Astrocyte (in vitro differentiated cells and primary cell): ENCODE data around the gene TRMT61A.

Experiments used
- CTCF ChIP-seq: IDR thresholded peaks from 2 replicates; pipeline ENCODE4 v1.5.1; 2011; ENCODE audit warnings: low read depth, mild to moderate bottlenecking, inconsistent platforms, low read length, moderate library complexity; ENCODE audit not compliant: insufficient read depth
- EZH2 ChIP-seq: IDR thresholded peaks from 2 replicates; pipeline ENCODE4 v1.6.1; 2012; ENCODE audit warnings: mild to moderate bottlenecking, low read length, inconsistent platforms; ENCODE audit not compliant: insufficient read depth

- TF ChIP-seq CTCF (no peak), EZH2 (no peak)
These were observed 40.0 kb upstream of the TRMT61A start for GRCh38 chr14:103488960-103489359.
